HTR-8/SVneo (cell line): ENCODE results near the gene METTL21C.

Source experiments
- DNase-seq: peaks from one replicate; pipeline ENCODE4 v3.0.0; 2011; ENCODE audit warnings: low spot score, mixed read lengths; ENCODE audit not compliant: insufficient read length
- FAIRE-seq: peaks from 2 replicates; lab custom pipeline; 2011; peaks lifted over from hg19 to GRCh38; lab: Jason Lieb, UNC

METTL21C gene

GRCh38 chr13:102699504-102699903, 4.7 kb upstream of the METTL21C start:
- FAIRE-seq: no peak
- no peak for DNase-seq

GRCh38 chr13:102698649-102698980, 3.8 kb upstream of the METTL21C start:
- FAIRE-seq (no peak), DNase-seq (no peak)

- FAIRE-seq (no peak), DNase-seq (no peak)
These were observed 3.2 kb upstream of the METTL21C start for GRCh38 chr13:102697929-102698648.

GRCh38 chr13:102697264-102697663, 2.4 kb upstream of the METTL21C start:
- DNase-seq: no peak
- FAIRE-seq: no peak

GRCh38 chr13:102696465-102696864, 1.6 kb upstream of the METTL21C start:
- DNase-seq: no peak
- FAIRE-seq: no peak

- DNase-seq (no peak), FAIRE-seq (no peak)
These were observed 1.1 kb downstream of the METTL21C start for GRCh38 chr13:102693776-102694175.

GRCh38 chr13:102693250-102693649, 1.6 kb downstream of the METTL21C start:
- no peak for DNase-seq
- FAIRE-seq: no peak

- FAIRE-seq: no peak
- no peak for DNase-seq
These were observed 2.4 kb downstream of the METTL21C start for GRCh38 chr13:102692491-102692826.

- FAIRE-seq: no peak
- DNase-seq: no peak
These were observed 4.0 kb downstream of the METTL21C start for GRCh38 chr13:102690883-102691282.

- no peak for FAIRE-seq
- no peak for DNase-seq
These were observed 6.4 kb downstream of the METTL21C start for GRCh38 chr13:102688306-102688973.

GRCh38 chr13:102687520-102687919, 7.3 kb downstream of the METTL21C start:
- no peak for FAIRE-seq

GRCh38 chr13:102686024-102686423, 8.8 kb downstream of the METTL21C start:
- no peak for FAIRE-seq
- DNase-seq: no peak

More at GRCh38 chr13:102687520-102687919, 7.3 kb downstream of the METTL21C start:
- DNase-seq: no peak

GRCh38 chr13:102683637-102684036, 11.2 kb downstream of the METTL21C start:
- DNase-seq (no peak), FAIRE-seq (no peak)

- DNase-seq (no peak), FAIRE-seq (no peak)
These were observed 12.1 kb downstream of the METTL21C start for GRCh38 chr13:102682727-102683126.

- no peak for FAIRE-seq
- DNase-seq: no peak
These were observed 12.6 kb downstream of the METTL21C start for GRCh38 chr13:102682211-102682610.

GRCh38 chr13:102680842-102681740, 13.8 kb downstream of the METTL21C start:
- DNase-seq (no peak), FAIRE-seq (no peak)

- no peak for FAIRE-seq
These were observed 14.6 kb downstream of the METTL21C start for GRCh38 chr13:102680133-102680717.

GRCh38 chr13:102679449-102680132, 15.3 kb downstream of the METTL21C start:
- no peak for DNase-seq
- FAIRE-seq: no peak

More at GRCh38 chr13:102680133-102680717, 14.6 kb downstream of the METTL21C start:
- no peak for DNase-seq

- DNase-seq (no peak), FAIRE-seq (no peak)
These were observed 16.3 kb downstream of the METTL21C start for GRCh38 chr13:102678339-102679107.
